H1 (cell line): ENCODE results near the gene TRIM50. TPM values are rescaled to one million over a fixed set of nuclear protein-coding genes. Genes with fewer than 3 reads are reported as not detected.

ENCODE experiments used
- CHD7 ChIP-seq: fragments of 300-600 bp; sonication (generic); IDR thresholded peaks from 2 replicates; pipeline ENCODE4 v1.7.1; 2012; ENCODE audit warnings: low read length, moderate library complexity, mild to moderate bottlenecking, inconsistent platforms; ENCODE audit not compliant: insufficient replicate concordance
- E2F6 ChIP-seq: IDR thresholded peaks from 2 replicates; pipeline ENCODE4 v1.6.1; 2012; ENCODE audit warnings: inconsistent platforms
- JUND ChIP-seq: IDR thresholded peaks from 2 replicates; pipeline ENCODE4 v1.6.1; 2011; ENCODE audit warnings: mild to moderate bottlenecking, improper control_type of control experiment, low read length
- SIRT6 ChIP-seq: IDR thresholded peaks from one replicate; pipeline ENCODE4 v1.7.1; 2012; ENCODE audit warnings: low read length, inconsistent platforms
- SP2 ChIP-seq: IDR thresholded peaks from 2 replicates; pipeline ENCODE4 v1.6.1; 2012; ENCODE audit warnings: mild to moderate bottlenecking, low read length, inconsistent platforms
- USF2 ChIP-seq: IDR thresholded peaks from 2 replicates; pipeline ENCODE4 v1.6.1; 2011; ENCODE audit warnings: low read length, improper control_type of control experiment
- polyA plus RNA-seq, 7 experiments: library from polyadenylated mRNA; depleted of rRNA in 3 of 7; stranded (reverse) in 5 of 7; unstranded in 2 of 7; fragments of >200 nt in 5 of 7; fragments of 200-250 nt in 2 of 7; gene quantifications; 1 replicate in 5 of 7; 2 replicates in 1 of 7; 4 replicates in 1 of 7; pipeline versions ENCODE4 v1.2.1 to v1.2.3, GENCODE V29; 2011 to 2013; ENCODE audit warnings: missing spikeins in 2 of 7, mixed read lengths in 2 of 7
- total RNA-seq: library from RNA; stranded (reverse); fragmentation: NEBNext Ultra II Directional; extraction: Animal tissue kit (Norgen Biotek cat#: 25700); gene quantifications from 2 replicates; pipeline ENCODE4 v1.2.1, GENCODE V29; 2021

Gene TRIM50
- total and polyA plus RNA-seq, 2 of the 8 experiments (the other 6 are each of a cell fraction or from before 2014, with no cell fraction given), result 0.12 TPM; not detected in 1

GRCh38 chr7:73338321-73338720 lies 10.4 kb upstream of the TRIM50 start (continued):
- TF ChIP-seq USF2 (no peak), E2F6 (no peak), JUND (no peak), SP2 (no peak), CHD7 (no peak), SIRT6 (no peak)
